DND-41 (cell line): Measurements from ENCODE around the gene EEIG1.

Experiments
- ATAC-seq: fragments of 200-7000 bp; cut with Tn5 transposase; 3 replicates; pipeline ENCODE4 v1.9.1; 2021; ENCODE audit warnings: low read depth; ENCODE audit not compliant: insufficient read depth
- DNase-seq: peaks from one replicate; pipeline ENCODE4 v3.0.0-alpha.2; 2020
- H2AFZ ChIP-seq: 2 replicates; pipeline ENCODE4 v1.6.0; 2012; ENCODE audit warnings: low read depth, low read length
- H3K27ac ChIP-seq: 2 replicates; pipeline ENCODE4 v1.5.1; 2012; ENCODE audit warnings: low read length, inconsistent platforms
- H3K27me3 ChIP-seq: fragments of 200-600 bp; sonication (generic); 2 replicates; pipeline ENCODE4 v1.6.0; 2012; ENCODE audit warnings: low read length, mild to moderate bottlenecking, inconsistent platforms; ENCODE audit not compliant: insufficient read depth, poor library complexity
- H3K36me3 ChIP-seq: 2 replicates; pipeline ENCODE4 v1.5.1; 2012; ENCODE audit warnings: low read length, inconsistent platforms; ENCODE audit not compliant: insufficient read depth
- H3K4me1 ChIP-seq: 2 replicates; pipeline ENCODE4 v1.5.1; 2012; ENCODE audit warnings: mild to moderate bottlenecking, low read length; ENCODE audit not compliant: insufficient read depth
- H3K4me2 ChIP-seq: 2 replicates; pipeline ENCODE4 v1.6.0; 2012; ENCODE audit warnings: mild to moderate bottlenecking, moderate library complexity, low read length, inconsistent platforms; ENCODE audit not compliant: insufficient read depth
- H3K4me3 ChIP-seq, 2 experiments: fragments of 200-600 bp in 1 of 2; shearing (Covaris generic) in 1 of 2; 2 replicates each; pipeline ENCODE4 v1.5.1; 2012 to 2016; ENCODE audit warnings: inconsistent platforms in 2 of 2, low read length in 2 of 2, mild to moderate bottlenecking in 2 of 2, low read depth in 1 of 2, moderate library complexity in 1 of 2
- H3K79me2 ChIP-seq: 2 replicates; pipeline ENCODE4 v1.6.0; 2012; ENCODE audit warnings: low read length, inconsistent platforms; ENCODE audit not compliant: insufficient read depth
- H3K9ac ChIP-seq: 2 replicates; pipeline ENCODE4 v1.6.0; 2012; ENCODE audit warnings: low read depth, mild to moderate bottlenecking, inconsistent platforms, low read length, moderate library complexity
- H3K9me3 ChIP-seq: 2 replicates; pipeline ENCODE4 v1.5.1; 2012; ENCODE audit warnings: low read length, moderate library complexity, mild to moderate bottlenecking, inconsistent platforms; ENCODE audit not compliant: insufficient read depth, severe bottlenecking
- H4K20me1 ChIP-seq: 2 replicates; pipeline ENCODE4 v1.6.0; 2012; ENCODE audit warnings: low read length; ENCODE audit not compliant: insufficient read depth
- CTCF ChIP-seq: IDR thresholded peaks from 2 replicates; pipeline ENCODE4 v1.5.1; 2012; ENCODE audit warnings: borderline replicate concordance, low read length, moderate library complexity, mild to moderate bottlenecking; ENCODE audit not compliant: poor library complexity, severe bottlenecking; ENCODE audit errors: extremely low read depth
- EZH2 ChIP-seq: IDR thresholded peaks from 3 replicates; pipeline ENCODE4 v1.6.1; 2012; ENCODE audit warnings: borderline replicate concordance, low read depth, mild to moderate bottlenecking, moderate library complexity, low read length, inconsistent platforms; ENCODE audit not compliant: severe bottlenecking

Gene EEIG1

GRCh38 chr9:128022886-128023285, 42.1 kb upstream of the EEIG1 start:
- no peak for DNase-seq
- Histone ChIP-seq H4K20me1 (no peaks in the 10 kb centered on the region), H2AFZ (no peak overlapping the region), H3K27me3 (no peaks in the 10 kb centered on the region), H3K9me3 (no peaks in the 10 kb centered on the region), H3K4me2 (no peak overlapping the region), H3K4me3 (no peak overlapping the region), H3K79me2 (no peaks in the 10 kb centered on the region), H3K27ac (no peak overlapping the region), H3K36me3 (no peaks in the 10 kb centered on the region), H3K4me1 (peaks cover 27% of the 10 kb centered on the region), H3K9ac (no peak overlapping the region)
- no peak for ATAC-seq
- TF ChIP-seq CTCF (no peak), EZH2 (no peak)

GRCh38 chr9:128021098-128021497, 40.3 kb upstream of the EEIG1 start:
- no peaks in the 10 kb centered on the region for H3K27me3 ChIP-seq
- no peaks in the 10 kb centered on the region for H4K20me1 ChIP-seq
- H2AFZ ChIP-seq = no peak overlapping the region
- no peaks in the 10 kb centered on the region for H3K36me3 ChIP-seq
- TF ChIP-seq CTCF (no peak), EZH2 (no peak)
- no peak overlapping the region for H3K9ac ChIP-seq
- no peak overlapping the region for H3K4me3 ChIP-seq
- H3K4me2 ChIP-seq = no peak overlapping the region
- no peaks in the 10 kb centered on the region for H3K9me3 ChIP-seq
- ATAC-seq (no peak), DNase-seq (no peak)
- peaks cover 10% of the 10 kb centered on the region for H3K4me1 ChIP-seq
- H3K27ac ChIP-seq = no peak overlapping the region
- no peaks in the 10 kb centered on the region for H3K79me2 ChIP-seq

- ATAC-seq = no peak
- no peak overlapping the region for H2AFZ ChIP-seq
- no peak for DNase-seq
- no peak overlapping the region for H3K27ac ChIP-seq
- H3K9me3 ChIP-seq = no peaks in the 10 kb centered on the region
- H3K9ac ChIP-seq = no peak overlapping the region
- no peak overlapping the region for H3K4me2 ChIP-seq
- TF ChIP-seq EZH2 (no peak), CTCF (peak; percentile 44)
- no peaks in the 10 kb centered on the region for H3K36me3 ChIP-seq
- H3K79me2 ChIP-seq = no peaks in the 10 kb centered on the region
- peaks cover 6% of the 10 kb centered on the region for H3K4me1 ChIP-seq
- H4K20me1 ChIP-seq = no peaks in the 10 kb centered on the region
- no peak overlapping the region for H3K4me3 ChIP-seq
- H3K27me3 ChIP-seq = no peaks in the 10 kb centered on the region
Observed at GRCh38 chr9:128020692-128021091, 39.9 kb upstream of the EEIG1 start.

GRCh38 chr9:128015696-128016095, 34.9 kb upstream of the EEIG1 start:
- no peak for DNase-seq
- ATAC-seq = no peak
- no peak overlapping the region for H3K4me2 ChIP-seq
- H3K27ac ChIP-seq = no peak overlapping the region
- no peaks in the 10 kb centered on the region for H3K27me3 ChIP-seq
- no peaks in the 10 kb centered on the region for H3K36me3 ChIP-seq
- H3K4me3 ChIP-seq = no peak overlapping the region
- H4K20me1 ChIP-seq = no peaks in the 10 kb centered on the region
- no peaks in the 10 kb centered on the region for H3K79me2 ChIP-seq
- no peaks in the 10 kb centered on the region for H3K9me3 ChIP-seq
- no peaks in the 10 kb centered on the region for H3K4me1 ChIP-seq
- TF ChIP-seq EZH2 = no peak
- TF ChIP-seq CTCF = no peak
- no peak overlapping the region for H3K9ac ChIP-seq
- H2AFZ ChIP-seq = no peak overlapping the region
